BE2C (cell line): ENCODE results near the gene SLC25A21.
A peak's percentile ranks its signal among the peaks of the same experiment; 100 is the strongest.
"Not testable (repeated sequence)": the region's sequence is repeated elsewhere in the genome, so short reads cannot be mapped to it uniquely, and the experiment has no call there.

ENCODE experiments used
- DNase-seq: peaks from one replicate; pipeline ENCODE4 v3.0.0-alpha.2; 2020
- H3K27me3 ChIP-seq: fragments of 250-450 bp; sonication (Bioruptor Pico); 2 replicates; pipeline ENCODE4 v1.5.1; 2020; ENCODE audit warnings: mild to moderate bottlenecking
- H3K36me3 ChIP-seq: fragments of 250-450 bp; sonication (Bioruptor Pico); 2 replicates; pipeline ENCODE4 v1.5.1; 2020; ENCODE audit warnings: mild to moderate bottlenecking
- H3K4me1 ChIP-seq: fragments of 250-450 bp; sonication (Bioruptor Pico); 2 replicates; pipeline ENCODE4 v1.5.1; 2020
- H3K4me3 ChIP-seq: 2 replicates; pipeline ENCODE4 v1.5.1; 2011; ENCODE audit warnings: low read depth, low read length
- H3K9me3 ChIP-seq: fragments of 250-450 bp; sonication (Bioruptor Pico); 2 replicates; pipeline ENCODE4 v1.5.1; 2020
- CTCF ChIP-seq: IDR thresholded peaks from 2 replicates; pipeline ENCODE4 v1.5.1; 2012; ENCODE audit warnings: mild to moderate bottlenecking, low read depth, low read length

SLC25A21 gene

GRCh38 chr14:37197421-37198272, 25.2 kb upstream of the SLC25A21 start, which contains the start of gene MIPOL1:
Gene MIPOL1 (plus strand): TSS chr14:37197937. CDS start chr14:37247889, 49,952 bp downstream.
- Histone ChIP-seq H3K9me3 (no peaks in the 10 kb centered on the region), H3K27me3 (no peaks in the 10 kb centered on the region; the same call in 1 of the 2 replicates), H3K36me3 (no peaks in the 10 kb centered on the region), H3K4me3 (peak within 1 kb of the TSS; percentile 66), H3K4me1 (no peaks in the 10 kb centered on the region)
- TF ChIP-seq CTCF: peak; percentile 25; the same call in 1 of the 2 replicates
- peak; percentile 59 for DNase-seq

- no peak for DNase-seq
- Histone ChIP-seq H3K4me1 (no peaks in the 10 kb centered on the region), H3K4me3 (peak overlapping the region; percentile 66), H3K27me3 (no peaks in the 10 kb centered on the region; the same call in 1 of the 2 replicates), H3K36me3 (no peaks in the 10 kb centered on the region), H3K9me3 (no peaks in the 10 kb centered on the region)
- TF ChIP-seq CTCF: no peak
These were observed 24.4 kb upstream of the SLC25A21 start for GRCh38 chr14:37196604-37197420.

GRCh38 chr14:37195327-37195726, 22.9 kb upstream of the SLC25A21 start:
- DNase-seq: no peak
- no peak for TF ChIP-seq CTCF
- Histone ChIP-seq H3K9me3 (no peaks in the 10 kb centered on the region), H3K36me3 (no peaks in the 10 kb centered on the region), H3K4me1 (no peaks in the 10 kb centered on the region), H3K27me3 (no peaks in the 10 kb centered on the region; the same call in 1 of the 2 replicates), H3K4me3 (no peak overlapping the region)

GRCh38 chr14:37194698-37195097, 22.3 kb upstream of the SLC25A21 start:
- Histone ChIP-seq H3K36me3 (no peaks in the 10 kb centered on the region), H3K4me3 (no peak overlapping the region), H3K9me3 (no peaks in the 10 kb centered on the region), H3K27me3 (no peaks in the 10 kb centered on the region; the same call in 1 of the 2 replicates), H3K4me1 (no peaks in the 10 kb centered on the region)
- no peak for DNase-seq
- no peak for TF ChIP-seq CTCF

- H3K36me3 ChIP-seq, H3K4me3 ChIP-seq, H3K9me3 ChIP-seq, H3K27me3 ChIP-seq, DNase-seq, H3K4me1 ChIP-seq: not testable (repeated sequence)
These were observed 17.3 kb upstream of the SLC25A21 start for GRCh38 chr14:37189733-37190132.

- H3K27me3 ChIP-seq, H3K4me3 ChIP-seq, H3K4me1 ChIP-seq, H3K36me3 ChIP-seq, H3K9me3 ChIP-seq, DNase-seq: not testable (repeated sequence)
These were observed 15.6 kb upstream of the SLC25A21 start for GRCh38 chr14:37187840-37188577.
